SHP77 (cell line): ENCODE data around the gene SNAI3.
A peak's percentile ranks its signal among the peaks of the same experiment; 100 is the strongest.

Experiments used
- DNase-seq, 2 experiments: peaks; one replicate each; lab custom pipeline; 2025; lab: John Stamatoyannopoulos, UW

The SNAI3 gene

DNA sequence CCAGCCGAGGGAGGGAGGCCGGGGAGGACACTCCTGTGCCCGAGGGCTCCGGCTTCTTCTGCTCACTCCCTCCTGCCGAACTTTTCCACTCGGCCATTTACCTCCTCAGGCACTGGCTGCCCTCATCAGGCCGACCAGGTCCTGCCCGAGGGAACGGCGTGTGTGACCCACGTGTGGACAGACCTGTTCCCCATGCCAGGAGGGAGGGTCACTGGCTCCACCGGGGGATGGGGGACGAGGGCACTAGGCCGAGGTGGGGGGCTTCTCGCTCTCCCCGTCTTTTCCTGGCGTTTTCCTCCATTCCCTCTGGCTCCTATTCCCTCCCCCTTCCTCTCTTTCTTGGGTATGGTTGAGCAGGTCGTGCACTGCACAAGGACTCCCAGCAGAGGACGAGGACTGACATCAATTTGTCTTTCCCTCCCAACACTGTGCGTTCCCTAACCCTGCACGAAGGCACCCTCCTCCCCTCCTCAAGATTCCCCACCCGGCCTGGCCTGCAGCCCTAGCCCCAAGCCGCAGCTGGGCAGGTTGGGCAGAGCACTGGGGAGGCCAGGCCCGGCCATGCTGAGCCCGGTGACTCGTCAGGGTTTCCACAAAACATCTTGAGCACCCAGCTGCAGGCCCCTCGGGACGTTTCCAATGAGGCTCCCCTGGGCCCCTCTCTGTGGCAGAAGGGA, 51.2 kb downstream of the SNAI3 start:
- DNase-seq, result no peak

DNA sequence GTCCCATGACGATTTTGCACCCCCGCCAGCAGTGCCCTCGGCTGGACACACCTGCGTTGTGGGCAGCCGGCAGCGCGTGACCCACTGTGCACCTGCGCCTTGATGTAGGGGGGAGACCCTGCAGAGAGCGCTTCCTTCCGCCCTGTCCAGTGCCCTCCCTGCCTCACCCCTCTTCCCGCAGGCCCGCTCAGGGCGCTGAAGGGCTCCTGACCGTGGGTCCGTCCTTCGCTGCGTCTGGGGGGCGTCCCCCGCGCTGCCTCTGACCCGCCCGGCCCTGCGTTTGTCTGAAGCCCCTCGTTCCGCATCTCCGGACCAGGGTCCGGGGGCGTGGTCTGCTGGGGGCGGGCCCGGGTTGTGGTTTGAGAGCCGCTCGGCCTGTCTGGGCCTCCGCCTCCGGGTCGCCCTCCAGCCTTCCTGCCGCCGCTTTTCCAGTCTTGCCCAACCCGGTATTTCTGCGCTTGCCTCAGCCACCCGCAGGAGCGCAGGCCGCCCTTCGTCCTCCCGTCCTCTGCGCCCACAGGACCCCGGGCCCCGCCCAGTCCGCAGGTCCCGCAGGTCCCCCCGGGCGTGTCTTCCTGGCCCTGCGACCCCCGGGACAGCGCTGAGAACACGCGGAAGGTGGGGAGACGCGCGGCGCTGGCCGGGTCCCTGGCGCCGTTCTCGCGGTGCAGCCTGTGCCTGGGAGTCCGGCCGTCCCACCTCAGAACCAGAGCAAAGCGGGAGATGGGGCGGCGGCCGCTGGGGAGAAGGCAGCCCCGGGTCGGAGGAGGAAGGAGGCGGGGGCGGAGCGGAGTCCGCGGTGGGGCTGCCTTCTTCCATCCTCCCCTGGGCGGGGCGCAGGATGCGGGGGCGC, 51.9 kb downstream of the SNAI3 start:
- DNase-seq, result no peak

DNA sequence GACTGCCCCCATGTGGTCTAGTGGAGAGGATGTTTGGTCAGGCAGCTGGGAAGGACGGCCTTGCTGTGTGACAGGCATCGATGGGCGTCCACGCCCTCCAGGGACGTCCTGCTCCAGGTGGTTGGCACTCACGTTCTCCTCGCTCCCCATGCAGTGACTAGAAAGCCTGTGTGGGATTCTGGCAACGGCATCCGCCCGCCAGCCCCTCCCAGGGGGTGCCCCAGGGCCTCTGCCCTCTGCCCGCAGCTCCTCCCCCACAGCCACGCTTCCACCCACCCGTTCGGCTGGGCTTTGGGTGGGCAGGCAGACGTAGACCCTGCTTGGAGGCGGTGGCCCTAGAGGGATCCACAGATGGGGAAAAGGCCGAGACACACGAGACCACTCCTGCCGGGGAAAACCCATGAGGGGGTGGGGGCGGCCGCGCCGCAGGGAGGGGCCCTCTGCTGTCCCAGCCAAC, 52.6 kb downstream of the SNAI3 start:
- DNase-seq, result peak; percentile 17 to 33

DNA sequence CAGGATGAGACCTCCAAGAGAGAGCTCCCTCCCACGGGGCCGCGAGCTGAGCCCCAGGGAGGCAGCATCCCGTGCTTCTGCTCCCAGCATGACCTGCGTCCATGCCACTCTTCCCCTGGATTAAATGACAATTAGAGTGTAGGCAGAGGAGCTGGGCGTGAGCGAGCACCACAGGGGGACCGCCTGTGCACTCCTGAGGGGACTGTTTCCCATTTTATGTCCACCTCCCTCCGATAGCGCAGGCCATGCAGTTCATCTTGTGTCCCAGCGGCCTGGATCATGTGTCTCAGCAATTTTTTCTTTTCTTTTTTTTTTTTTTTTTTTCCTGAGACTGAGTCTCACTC, 53.7 kb downstream of the SNAI3 start:
- no peak for DNase-seq

DNA sequence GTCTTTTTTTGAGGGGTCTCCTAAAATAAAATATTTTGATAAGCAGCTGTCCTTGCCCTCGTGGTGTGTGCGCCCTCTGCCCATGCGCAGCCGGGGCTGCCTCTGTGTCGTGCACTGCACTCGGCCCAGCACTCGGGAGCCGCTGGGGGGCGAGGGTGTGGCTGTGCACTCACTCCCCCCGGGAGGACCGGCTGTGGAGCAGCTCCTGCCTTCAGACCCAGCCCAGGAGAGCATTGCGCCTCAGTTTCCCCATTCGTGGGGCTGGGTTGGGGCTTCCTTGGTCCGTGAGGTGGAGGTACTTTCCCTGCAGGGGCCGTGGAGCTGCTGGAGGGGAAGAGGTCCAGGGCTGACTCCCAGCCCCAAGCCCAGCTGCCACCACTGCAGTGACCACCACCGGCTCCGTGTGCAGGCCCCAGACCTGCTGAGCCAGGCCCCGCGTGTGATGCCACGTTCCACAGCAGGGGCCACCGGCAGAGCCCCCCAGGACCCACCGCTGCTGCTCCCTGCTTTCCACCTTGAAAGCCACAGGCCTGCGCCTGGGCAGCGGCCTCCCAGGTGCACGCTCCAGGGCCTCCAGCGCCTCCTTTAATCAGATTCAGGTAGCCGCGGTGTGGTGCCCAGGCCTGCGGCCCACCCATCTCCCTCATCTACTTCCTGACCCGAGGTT, 54.3 kb downstream of the SNAI3 start:
- DNase-seq, result no peak

DNA sequence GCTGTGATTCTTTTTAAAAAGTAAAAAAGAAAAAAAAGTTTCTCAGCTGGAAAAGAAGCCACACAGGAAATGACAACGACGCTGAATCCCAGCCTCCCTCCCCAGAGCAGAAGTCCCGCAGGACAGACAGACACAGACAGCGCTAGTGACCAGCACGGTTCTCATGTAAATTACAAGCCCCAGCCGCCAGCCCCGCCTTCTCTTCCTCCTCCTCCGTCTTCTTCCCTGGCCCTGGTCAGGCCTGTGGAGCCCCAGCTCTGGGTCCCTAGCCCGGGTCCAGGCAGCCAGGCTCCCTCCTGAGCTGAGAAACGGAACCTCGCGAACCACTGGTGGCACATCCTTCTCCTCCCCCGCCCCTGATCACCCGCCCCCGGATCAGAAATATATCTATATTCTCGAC, 54.9 kb downstream of the SNAI3 start:
- DNase-seq, result no peak

DNA sequence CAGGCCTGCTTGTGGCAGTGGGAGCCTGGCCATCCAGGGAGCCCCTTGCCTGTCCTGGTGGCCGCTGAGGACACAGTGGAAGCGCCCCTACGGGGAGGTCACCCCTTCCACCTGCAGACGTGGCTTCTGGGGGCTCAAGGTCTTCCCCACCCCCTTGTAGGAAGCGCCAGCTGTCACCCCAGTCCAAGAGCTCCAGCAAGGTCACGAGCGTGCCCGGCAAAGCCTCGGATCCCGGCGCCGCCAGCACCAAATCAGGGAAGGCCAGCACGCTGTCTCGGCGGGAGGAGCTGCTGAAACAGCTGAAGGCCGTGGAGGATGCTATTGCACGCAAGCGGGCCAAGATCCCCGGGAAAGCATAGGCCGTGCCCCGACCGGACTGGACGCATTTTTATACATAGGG, 55.4 kb downstream of the SNAI3 start:
- no peak for DNase-seq

DNA sequence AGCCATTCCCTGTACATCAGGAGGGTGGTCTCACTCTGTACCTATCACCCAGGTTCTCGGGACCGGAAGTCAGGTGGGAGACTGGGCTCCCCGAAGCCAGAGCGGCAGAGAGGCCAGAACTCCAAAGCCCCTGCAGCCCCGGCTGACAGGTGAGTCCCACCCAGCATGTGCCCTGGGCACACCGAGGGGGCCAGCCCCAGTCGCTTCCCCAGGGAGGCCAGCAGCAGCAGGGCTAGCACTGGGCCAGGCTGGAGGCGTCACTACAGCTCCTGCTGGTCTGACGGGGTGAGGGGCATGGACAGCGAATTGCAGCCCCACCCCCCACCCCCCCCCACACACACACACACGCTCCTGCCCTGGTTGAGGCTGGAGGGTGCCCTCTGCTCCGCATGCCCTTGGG, 55.9 kb downstream of the SNAI3 start:
- no peak for DNase-seq

DNA sequence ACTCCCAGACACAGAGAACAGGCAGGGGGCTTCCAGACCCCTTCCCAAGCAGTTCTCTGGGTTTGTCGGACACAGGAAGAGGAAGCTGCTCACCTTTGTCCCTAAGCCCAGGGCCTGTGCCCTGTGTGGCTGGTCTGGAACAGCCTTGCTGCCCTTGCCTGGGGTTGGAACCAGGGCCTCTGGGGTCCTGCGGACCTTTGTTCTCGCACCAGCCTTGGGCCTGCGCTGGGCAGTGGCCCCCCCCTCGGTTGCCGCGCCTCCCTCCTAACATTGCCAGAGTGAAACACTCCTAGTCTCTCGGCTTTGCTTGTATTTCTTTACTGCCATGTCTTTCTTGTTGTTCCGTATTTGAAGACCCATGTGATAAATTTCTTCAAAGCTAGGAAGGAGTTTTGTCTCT, 56.5 kb downstream of the SNAI3 start:
- DNase-seq, result no peak

DNA sequence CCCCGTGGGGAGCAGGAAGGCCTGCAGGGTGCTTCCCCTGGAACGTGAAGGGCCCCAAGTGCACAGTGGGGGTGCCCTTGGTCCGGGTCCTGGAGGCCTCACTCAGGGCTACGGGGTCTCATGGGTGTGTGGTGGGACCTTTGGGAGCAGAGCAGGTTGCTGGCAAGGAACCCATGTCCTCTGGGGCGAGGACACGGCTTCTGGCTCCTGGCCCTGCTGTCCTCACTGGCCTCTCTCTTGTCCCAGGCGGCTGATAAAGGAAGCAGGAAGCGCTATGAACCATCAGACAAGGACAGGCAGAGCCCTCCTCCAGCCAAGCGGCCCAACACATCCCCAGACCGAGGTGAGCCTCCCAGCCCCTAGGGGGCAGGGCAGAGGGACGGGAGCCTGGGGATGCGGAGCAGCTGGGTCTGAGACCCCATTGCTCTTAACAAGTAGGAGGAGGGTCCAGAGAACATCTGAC, 57.8 kb downstream of the SNAI3 start:
- peak; percentile 51 to 69 for DNase-seq
